BE2C (cell line): ENCODE measurements around the gene F2.

Source experiments
- DNase-seq: peaks from one replicate; pipeline ENCODE4 v3.0.0-alpha.2; 2020
- H3K27me3 ChIP-seq: fragments of 250-450 bp; sonication (Bioruptor Pico); 2 replicates; pipeline ENCODE4 v1.5.1; 2020; ENCODE audit warnings: mild to moderate bottlenecking
- H3K36me3 ChIP-seq: fragments of 250-450 bp; sonication (Bioruptor Pico); 2 replicates; pipeline ENCODE4 v1.5.1; 2020; ENCODE audit warnings: mild to moderate bottlenecking
- H3K4me1 ChIP-seq: fragments of 250-450 bp; sonication (Bioruptor Pico); 2 replicates; pipeline ENCODE4 v1.5.1; 2020
- H3K4me3 ChIP-seq: 2 replicates; pipeline ENCODE4 v1.5.1; 2011; ENCODE audit warnings: low read depth, low read length
- H3K9me3 ChIP-seq: fragments of 250-450 bp; sonication (Bioruptor Pico); 2 replicates; pipeline ENCODE4 v1.5.1; 2020
- CTCF ChIP-seq: IDR thresholded peaks from 2 replicates; pipeline ENCODE4 v1.5.1; 2012; ENCODE audit warnings: mild to moderate bottlenecking, low read depth, low read length

The F2 gene

GRCh38 chr11:46681814-46682213, 37.2 kb upstream of the F2 start:
- Histone ChIP-seq H3K9me3 (no peaks in the 10 kb centered on the region), H3K36me3 (no peaks in the 10 kb centered on the region), H3K4me1 (no peaks in the 10 kb centered on the region), H3K27me3 (no peaks in the 10 kb centered on the region), H3K4me3 (no peak overlapping the region)
- DNase-seq: no peak
- no peak for TF ChIP-seq CTCF

GRCh38 chr11:46682773-46683752, 36.0 kb upstream of the F2 start:
- no peaks in the 10 kb centered on the region for H3K9me3 ChIP-seq
- H3K4me1 ChIP-seq: no peaks in the 10 kb centered on the region
- H3K27me3 ChIP-seq: no peaks in the 10 kb centered on the region
- no peaks in the 10 kb centered on the region for H3K36me3 ChIP-seq
- no peak for TF ChIP-seq CTCF
- no peak overlapping the region for H3K4me3 ChIP-seq
- no peak for DNase-seq

GRCh38 chr11:46684367-46684766, 34.6 kb upstream of the F2 start:
- no peaks in the 10 kb centered on the region for H3K36me3 ChIP-seq
- H3K9me3 ChIP-seq: no peaks in the 10 kb centered on the region

GRCh38 chr11:46686886-46687795, 31.9 kb upstream of the F2 start:
- TF ChIP-seq CTCF: no peak
- H3K4me3 ChIP-seq: no peak overlapping the region
- no peaks in the 10 kb centered on the region for H3K36me3 ChIP-seq
- no peak for DNase-seq
- H3K27me3 ChIP-seq: no peaks in the 10 kb centered on the region
- no peaks in the 10 kb centered on the region for H3K4me1 ChIP-seq
- H3K9me3 ChIP-seq: no peaks in the 10 kb centered on the region

More at GRCh38 chr11:46684367-46684766, 34.6 kb upstream of the F2 start:
- Histone ChIP-seq H3K4me3 (no peak overlapping the region), H3K27me3 (no peaks in the 10 kb centered on the region), H3K4me1 (no peaks in the 10 kb centered on the region)
- no peak for DNase-seq
- TF ChIP-seq CTCF: no peak

GRCh38 chr11:46690702-46691101, 28.3 kb upstream of the F2 start:
- TF ChIP-seq CTCF: no peak
- Histone ChIP-seq H3K36me3 (no peaks in the 10 kb centered on the region; the same call in 1 of the 2 replicates), H3K4me1 (no peaks in the 10 kb centered on the region), H3K9me3 (no peaks in the 10 kb centered on the region), H3K4me3 (no peak overlapping the region), H3K27me3 (no peaks in the 10 kb centered on the region)
- DNase-seq: no peak
